ENCODE results near the gene SYNGR1.

SYNGR1 gene

GRCh38 chr22:39429916-39430575, 80.3 kb downstream of the SYNGR1 start:
- no peak for DNase-seq (ENCODE audit: low spot score)

GRCh38 chr22:39430576-39431150, 80.9 kb downstream of the SYNGR1 start:
- DNase-seq (ENCODE audit: low spot score), result no peak

DNA sequence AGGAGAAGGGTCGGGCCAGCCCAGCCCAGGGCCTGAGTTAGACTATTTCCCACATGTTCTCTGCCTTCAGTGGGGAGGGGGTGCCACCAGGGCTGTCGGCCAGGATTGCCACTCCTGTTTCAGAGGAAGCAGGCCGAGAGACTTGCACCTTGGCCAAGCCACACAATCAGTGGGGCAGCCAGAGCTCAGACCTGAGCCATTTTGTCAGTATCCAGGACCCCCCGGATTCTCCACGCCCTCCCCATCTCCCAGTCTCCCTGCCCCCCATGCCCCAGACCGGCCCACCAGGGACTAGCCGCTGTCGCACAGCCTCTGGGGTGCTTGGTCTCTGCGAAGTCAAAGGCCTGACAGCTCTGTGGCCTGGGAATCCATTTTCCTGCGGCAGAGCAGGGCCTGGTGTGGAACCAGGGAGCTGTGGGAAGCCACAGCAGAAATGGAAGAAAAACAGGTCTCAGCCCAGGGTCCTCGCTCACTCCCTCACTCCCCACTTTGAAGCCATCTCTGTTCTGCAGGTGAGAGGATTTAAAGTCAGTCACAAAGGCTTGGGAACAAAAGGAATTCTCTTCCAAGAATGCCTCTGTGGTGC, 81.5 kb downstream of the SYNGR1 start:
- DNase-seq (ENCODE audit: low spot score), result no peak

DNA sequence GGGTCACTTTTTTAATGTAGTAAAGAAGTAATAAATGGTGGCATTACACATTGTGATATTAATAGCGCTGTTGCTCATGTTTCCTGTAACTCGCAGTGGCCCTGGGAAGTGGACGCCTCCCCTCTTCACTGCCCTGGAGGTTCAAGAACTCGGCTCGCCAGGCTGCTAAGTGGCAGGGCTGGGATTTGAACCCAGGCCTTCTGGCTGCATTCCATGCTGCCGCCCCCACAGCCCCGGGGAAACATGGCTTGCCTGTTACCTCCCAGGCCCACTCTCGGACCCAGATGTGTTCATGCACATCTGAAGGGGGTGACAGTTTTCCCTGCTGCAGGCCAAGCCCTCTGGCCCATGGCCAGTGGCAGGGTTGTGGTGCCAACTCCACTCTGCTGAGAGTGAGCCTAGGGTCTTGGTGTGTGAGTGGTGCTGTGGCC, 82.0 kb downstream of the SYNGR1 start:
- DNase-seq (ENCODE audit: low spot score), result no peak

GRCh38 chr22:39432361-39432811, 82.6 kb downstream of the SYNGR1 start:
- DNase-seq (ENCODE audit: low spot score), result no peak

GRCh38 chr22:39433476-39434242, 83.9 kb downstream of the SYNGR1 start:
- DNase-seq (ENCODE audit: low spot score), result peak; percentile 87

- DNase-seq (ENCODE audit: low spot score), result peak; percentile 91
These were observed 84.5 kb downstream of the SYNGR1 start for GRCh38 chr22:39434243-39434653.

DNA sequence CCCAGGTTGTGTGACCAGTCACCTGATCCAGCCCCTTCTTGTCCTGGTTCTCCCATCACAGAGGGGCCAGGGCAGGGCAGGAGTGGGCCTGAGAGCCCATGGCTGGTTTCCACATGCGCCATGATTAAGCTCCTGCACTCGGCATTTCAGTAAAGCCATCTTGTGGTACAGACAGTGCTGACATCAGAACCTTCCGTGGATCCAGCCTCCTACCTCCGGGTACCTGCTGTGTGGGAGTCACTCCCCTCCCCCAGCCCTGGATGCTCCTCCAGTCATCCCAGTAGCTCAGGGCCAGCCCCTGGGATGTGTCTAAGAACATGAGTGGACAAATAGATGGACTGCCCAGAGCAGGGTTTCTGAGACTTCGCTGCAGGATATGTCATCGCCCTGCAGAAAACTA, 84.9 kb downstream of the SYNGR1 start:
- no peak for DNase-seq (ENCODE audit: low spot score)
